Measurements from ENCODE around the gene WDPCP.

The WDPCP gene

GRCh38 chr2:63514781-63515180 lies 73.5 kb downstream of the WDPCP start:
- no peak overlapping the region for H3K4me3 ChIP-seq (ENCODE audit: low read depth, low read length)
- DNase-seq (ENCODE audit: low read depth) = no peak
- in situ Hi-C loops (cut with HindIII; ENCODE audit: low sequenced_read_pairs) = no loop called here
- no peak for TF ChIP-seq CTCF (IDR thresholded peaks at IDR 0.05; ENCODE audit: low read depth, low read length, missing control alignments)

- TF ChIP-seq CTCF (IDR thresholded peaks at IDR 0.05; ENCODE audit: low read depth, low read length, missing control alignments) = no peak
- DNase-seq (ENCODE audit: low read depth) = no peak
- no peak overlapping the region for H3K4me3 ChIP-seq (ENCODE audit: low read depth, low read length)
- in situ Hi-C loops (cut with HindIII; ENCODE audit: low sequenced_read_pairs) = no loop called here
Observed at GRCh38 chr2:63514237-63514716, 74.0 kb downstream of the WDPCP start.

GRCh38 chr2:63506320-63506719 lies 82.0 kb downstream of the WDPCP start:
- TF ChIP-seq CTCF (IDR thresholded peaks at IDR 0.05; ENCODE audit: low read depth, low read length, missing control alignments) = no peak
- no peak overlapping the region for H3K4me3 ChIP-seq (ENCODE audit: low read depth, low read length)
- no peak for DNase-seq (ENCODE audit: low read depth)
- in situ Hi-C loops (cut with HindIII; ENCODE audit: low sequenced_read_pairs) = no loop called here

GRCh38 chr2:63503818-63504217 lies 84.5 kb downstream of the WDPCP start:
- TF ChIP-seq CTCF (IDR thresholded peaks at IDR 0.05; ENCODE audit: low read depth, low read length, missing control alignments) = no peak
- in situ Hi-C loops (cut with HindIII; ENCODE audit: low sequenced_read_pairs) = no loop called here
- no peak for DNase-seq (ENCODE audit: low read depth)
- no peak overlapping the region for H3K4me3 ChIP-seq (ENCODE audit: low read depth, low read length)

GRCh38 chr2:63500398-63500797 lies 87.9 kb downstream of the WDPCP start:
- in situ Hi-C loops (cut with HindIII; ENCODE audit: low sequenced_read_pairs) = no loop called here
- H3K4me3 ChIP-seq (ENCODE audit: low read depth, low read length) = no peak overlapping the region
- no peak for TF ChIP-seq CTCF (IDR thresholded peaks at IDR 0.05; ENCODE audit: low read depth, low read length, missing control alignments)
- no peak for DNase-seq (ENCODE audit: low read depth)

- in situ Hi-C loops (cut with HindIII; ENCODE audit: low sequenced_read_pairs) = no loop called here
- no peak for DNase-seq (ENCODE audit: low read depth)
- TF ChIP-seq CTCF (IDR thresholded peaks at IDR 0.05; ENCODE audit: low read depth, low read length, missing control alignments) = no peak
- no peak overlapping the region for H3K4me3 ChIP-seq (ENCODE audit: low read depth, low read length)
Observed at GRCh38 chr2:63497576-63497975, 90.7 kb downstream of the WDPCP start.

GRCh38 chr2:63494968-63495367 lies 93.3 kb downstream of the WDPCP start:
- in situ Hi-C loops (cut with HindIII; ENCODE audit: low sequenced_read_pairs) = no loop called here
- H3K4me3 ChIP-seq (ENCODE audit: low read depth, low read length) = no peak overlapping the region
- no peak for TF ChIP-seq CTCF (IDR thresholded peaks at IDR 0.05; ENCODE audit: low read depth, low read length, missing control alignments)

More at GRCh38 chr2:63494968-63495367, 93.3 kb downstream of the WDPCP start:
- no peak for DNase-seq (ENCODE audit: low read depth)
